Measurements from ENCODE around the gene GJB3.

DNA sequence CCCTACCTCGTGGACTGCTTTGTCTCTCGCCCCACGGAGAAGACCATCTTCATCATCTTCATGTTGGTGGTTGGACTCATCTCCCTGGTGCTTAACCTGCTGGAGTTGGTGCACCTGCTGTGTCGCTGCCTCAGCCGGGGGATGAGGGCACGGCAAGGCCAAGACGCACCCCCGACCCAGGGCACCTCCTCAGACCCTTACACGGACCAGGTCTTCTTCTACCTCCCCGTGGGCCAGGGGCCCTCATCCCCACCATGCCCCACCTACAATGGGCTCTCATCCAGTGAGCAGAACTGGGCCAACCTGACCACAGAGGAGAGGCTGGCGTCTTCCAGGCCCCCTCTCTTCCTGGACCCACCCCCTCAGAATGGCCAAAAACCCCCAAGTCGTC, 13.8 kb downstream of the GJB3 start:
- TF ChIP-seq, protein P1, sequence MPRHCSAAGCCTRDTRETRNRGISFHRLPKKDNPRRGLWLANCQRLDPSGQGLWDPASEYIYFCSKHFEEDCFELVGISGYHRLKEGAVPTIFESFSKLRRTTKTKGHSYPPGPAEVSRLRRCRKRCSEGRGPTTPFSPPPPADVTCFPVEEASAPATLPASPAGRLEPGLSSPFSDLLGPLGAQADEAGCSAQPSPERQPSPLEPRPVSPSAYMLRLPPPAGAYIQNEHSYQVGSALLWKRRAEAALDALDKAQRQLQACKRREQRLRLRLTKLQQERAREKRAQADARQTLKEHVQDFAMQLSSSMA (CRISPR knock-in tag; IDR thresholded peaks at IDR 0.05), result no peak
- no peak for TF ChIP-seq SRSF4 (IDR thresholded peaks at IDR 0.05; ENCODE audit: low read depth, low read length, poor library complexity, severe bottlenecking)
- no peak for TF ChIP-seq TBX3 (IDR thresholded peaks at IDR 0.05; ENCODE audit: borderline replicate concordance)
- TF ChIP-seq, protein P2, sequence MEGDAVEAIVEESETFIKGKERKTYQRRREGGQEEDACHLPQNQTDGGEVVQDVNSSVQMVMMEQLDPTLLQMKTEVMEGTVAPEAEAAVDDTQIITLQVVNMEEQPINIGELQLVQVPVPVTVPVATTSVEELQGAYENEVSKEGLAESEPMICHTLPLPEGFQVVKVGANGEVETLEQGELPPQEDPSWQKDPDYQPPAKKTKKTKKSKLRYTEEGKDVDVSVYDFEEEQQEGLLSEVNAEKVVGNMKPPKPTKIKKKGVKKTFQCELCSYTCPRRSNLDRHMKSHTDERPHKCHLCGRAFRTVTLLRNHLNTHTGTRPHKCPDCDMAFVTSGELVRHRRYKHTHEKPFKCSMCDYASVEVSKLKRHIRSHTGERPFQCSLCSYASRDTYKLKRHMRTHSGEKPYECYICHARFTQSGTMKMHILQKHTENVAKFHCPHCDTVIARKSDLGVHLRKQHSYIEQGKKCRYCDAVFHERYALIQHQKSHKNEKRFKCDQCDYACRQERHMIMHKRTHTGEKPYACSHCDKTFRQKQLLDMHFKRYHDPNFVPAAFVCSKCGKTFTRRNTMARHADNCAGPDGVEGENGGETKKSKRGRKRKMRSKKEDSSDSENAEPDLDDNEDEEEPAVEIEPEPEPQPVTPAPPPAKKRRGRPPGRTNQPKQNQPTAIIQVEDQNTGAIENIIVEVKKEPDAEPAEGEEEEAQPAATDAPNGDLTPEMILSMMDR (CRISPR knock-in tag; IDR thresholded peaks at IDR 0.05), result no peak
- no peak for TF ChIP-seq MYC (CRISPR knock-in tag; IDR thresholded peaks at IDR 0.05; ENCODE audit: borderline replicate concordance)
- TF ChIP-seq, protein P3, sequence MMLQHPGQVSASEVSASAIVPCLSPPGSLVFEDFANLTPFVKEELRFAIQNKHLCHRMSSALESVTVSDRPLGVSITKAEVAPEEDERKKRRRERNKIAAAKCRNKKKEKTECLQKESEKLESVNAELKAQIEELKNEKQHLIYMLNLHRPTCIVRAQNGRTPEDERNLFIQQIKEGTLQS (CRISPR knock-in tag; IDR thresholded peaks at IDR 0.05), result no peak
- no peak for TF ChIP-seq CREB1 (IDR thresholded peaks at IDR 0.05)
- TF ChIP-seq CREB1 (CRISPR knock-in tag; IDR thresholded peaks at IDR 0.05), result no peak
- no peak for TF ChIP-seq ZNF3 (CRISPR knock-in tag; IDR thresholded peaks at IDR 0.05)
- no peak for TF ChIP-seq HIVEP1 (CRISPR knock-in tag; IDR thresholded peaks at IDR 0.05)
- TF ChIP-seq, protein P4, sequence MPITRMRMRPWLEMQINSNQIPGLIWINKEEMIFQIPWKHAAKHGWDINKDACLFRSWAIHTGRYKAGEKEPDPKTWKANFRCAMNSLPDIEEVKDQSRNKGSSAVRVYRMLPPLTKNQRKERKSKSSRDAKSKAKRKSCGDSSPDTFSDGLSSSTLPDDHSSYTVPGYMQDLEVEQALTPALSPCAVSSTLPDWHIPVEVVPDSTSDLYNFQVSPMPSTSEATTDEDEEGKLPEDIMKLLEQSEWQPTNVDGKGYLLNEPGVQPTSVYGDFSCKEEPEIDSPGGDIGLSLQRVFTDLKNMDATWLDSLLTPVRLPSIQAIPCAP (CRISPR knock-in tag; IDR thresholded peaks at IDR 0.05; ENCODE audit: low read depth), result no peak
- no peak for TF ChIP-seq CEBPB (IDR thresholded peaks at IDR 0.05; ENCODE audit: borderline replicate concordance, low read depth, low read length)
